ENCODE results near the gene TPPP2. TPM values are rescaled to one million over a fixed set of nuclear protein-coding genes. Genes with fewer than 3 reads are reported as not detected.
"Not testable (repeated sequence)": the region's sequence is repeated elsewhere in the genome, so short reads cannot be mapped to it uniquely, and the experiment has no call there.

Gene TPPP2
- total RNA-seq, 1 donor from 2014 or later = not detected

GRCh38 chr14:21001218-21001617 is 28.8 kb upstream of the TPPP2 start:
- Mint-ChIP-seq H3K9me3 (no peaks in the 10 kb centered on the region), H3K36me3 (ENCODE audit: low read depth) (peaks cover 16% of the 10 kb centered on the region), H3K4me3 (no peak overlapping the region), H3K4me1 (no peaks in the 10 kb centered on the region), H3K27me3 (no peaks in the 10 kb centered on the region), H3K27ac (no peak overlapping the region)
- intact Hi-C loops (cut with micrococcal nuclease) = no loop called here
- ChIA-PET CTCF (interaction anchor here (1.4 kb wide), 1 partner anchor 13 kb away, joined by 5 read pairs; no protein-coding TSS in a partner anchor), POLR2A (interaction anchor here (0.6 kb wide), 1 partner anchor 478 kb away, joined by 6 read pairs; no protein-coding TSS in a partner anchor)
- DNase-seq = no peak
- ATAC-seq (ENCODE audit: low read depth) = no peak
- no peak for TF ChIP-seq CTCF (IDR thresholded peaks at IDR 0.05)

GRCh38 chr14:21003788-21004346 is 26.1 kb upstream of the TPPP2 start:
- ChIA-PET POLR2A (no interaction called here), CTCF (interaction anchor here (1.3 to 4.0 kb wide), 3 partner anchors 9 to 33 kb away, joined by 4 to 18 read pairs (median 4); no protein-coding TSS in a partner anchor)
- Mint-ChIP-seq H3K36me3 (ENCODE audit: low read depth) (no peaks in the 10 kb centered on the region), H3K4me3 (no peak overlapping the region), H3K4me1 (no peaks in the 10 kb centered on the region), H3K27ac (no peak overlapping the region), H3K9me3 (no peaks in the 10 kb centered on the region), H3K27me3 (no peaks in the 10 kb centered on the region)
- intact Hi-C loops (cut with micrococcal nuclease) = no loop called here
- ATAC-seq (ENCODE audit: low read depth) (no peak), DNase-seq (no peak)
- no peak for TF ChIP-seq CTCF (IDR thresholded peaks at IDR 0.05)

- intact Hi-C loops (cut with micrococcal nuclease); DNase-seq; H3K36me3 Mint-ChIP-seq (ENCODE audit: low read depth); H3K4me3 Mint-ChIP-seq; ATAC-seq (ENCODE audit: low read depth); H3K9me3 Mint-ChIP-seq; POLR2A ChIA-PET; H3K27ac Mint-ChIP-seq; H3K4me1 Mint-ChIP-seq: not testable (repeated sequence)
- CTCF ChIA-PET = interaction anchor here (12.2 kb wide), 1 partner anchor 97 kb away, joined by 257 read pairs; the partner anchor contains the start of gene TMEM253
- H3K27me3 Mint-ChIP-seq = peaks cover 22% of the 10 kb centered on the region
These were observed 20.3 kb upstream of the TPPP2 start for GRCh38 chr14:21009721-21010120.

DNA sequence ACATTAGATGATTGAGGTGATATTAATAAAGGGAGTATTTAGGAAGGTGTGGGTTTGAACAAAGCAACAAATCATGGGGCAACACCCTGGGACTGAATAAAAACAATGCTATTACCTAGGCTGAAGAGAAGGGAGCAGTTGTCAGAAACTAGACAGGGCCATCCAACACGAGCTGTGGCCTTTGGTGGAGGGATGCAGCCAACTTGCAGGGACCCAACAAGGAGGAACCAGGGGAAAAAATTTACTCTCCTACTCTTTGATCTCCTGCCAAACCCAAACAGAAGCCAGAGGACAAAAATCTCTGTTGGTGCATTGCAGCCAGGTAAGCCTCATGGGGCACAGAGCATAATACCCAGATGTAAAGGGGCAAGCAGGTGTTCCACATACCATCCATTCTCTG is 18.9 kb upstream of the TPPP2 start:
- Mint-ChIP-seq H3K36me3 (ENCODE audit: low read depth) (no peaks in the 10 kb centered on the region), H3K4me3 (no peak overlapping the region), H3K9me3 (no peaks in the 10 kb centered on the region), H3K27me3 (peaks cover 29% of the 10 kb centered on the region), H3K4me1 (no peaks in the 10 kb centered on the region), H3K27ac (no peak overlapping the region)
- ChIA-PET CTCF (interaction anchor here (1.1 to 12.2 kb wide), 5 partner anchors 21 to 95 kb away, joined by 3 to 257 read pairs (median 15); partner anchors contain the start of genes TMEM253 and ZNF219), POLR2A (interaction anchor here (1.3 to 1.9 kb wide), 2 partner anchors 60 to 93 kb away, joined by 3 to 4 read pairs; no protein-coding TSS in a partner anchor)
- no peak for DNase-seq
- no peak for TF ChIP-seq CTCF (IDR thresholded peaks at IDR 0.05)
- ATAC-seq (ENCODE audit: low read depth) = no peak
- intact Hi-C loops (cut with micrococcal nuclease) = no loop called here

- Mint-ChIP-seq H3K4me3 (no peak overlapping the region), H3K27ac (no peak overlapping the region), H3K4me1 (no peaks in the 10 kb centered on the region), H3K27me3 (peaks cover 37% of the 10 kb centered on the region), H3K36me3 (ENCODE audit: low read depth) (peaks cover 8% of the 10 kb centered on the region), H3K9me3 (no peaks in the 10 kb centered on the region)
- TF ChIP-seq CTCF (IDR thresholded peaks at IDR 0.05) = peak; percentile 48
- ChIA-PET POLR2A (interaction anchor here (0.6 to 2.5 kb wide), 6 partner anchors 18 to 334 kb away, joined by 3 to 19 read pairs (median 4); partner anchors contain the start of gene ARHGEF40), CTCF (interaction anchor here (0.8 to 12.2 kb wide), 31 partner anchors 9 to 542 kb away, joined by 3 to 257 read pairs (median 7); partner anchors contain the start of genes ARHGEF40, NDRG2, RNASE13 and RNASE7)
- ATAC-seq (ENCODE audit: low read depth) (peak; percentile 64), DNase-seq (peak; percentile 52)
- intact Hi-C loops (cut with micrococcal nuclease) = loop anchor here (1.0 kb wide), 6 partner anchors 10 to 543 kb away; no protein-coding TSS in a partner anchor
These were observed 15.2 kb upstream of the TPPP2 start for GRCh38 chr14:21014761-21015190.

Measured in activated B cell treated with CpG ODN at 0.5 μM for 24 hours (primary cell).